Ecto neural progenitor cell (in vitro differentiated cells): ENCODE results near the gene CTIF.
A peak's percentile ranks its signal among the peaks of the same experiment; 100 is the strongest.
"Not testable (repeated sequence)": the region's sequence is repeated elsewhere in the genome, so short reads cannot be mapped to it uniquely, and the experiment has no call there.

Experiments used
- DNase-seq: peaks from one replicate; pipeline ENCODE4 v3.0.0-alpha.2; 2018; ENCODE audit warnings: low spot score

The CTIF gene

DNA sequence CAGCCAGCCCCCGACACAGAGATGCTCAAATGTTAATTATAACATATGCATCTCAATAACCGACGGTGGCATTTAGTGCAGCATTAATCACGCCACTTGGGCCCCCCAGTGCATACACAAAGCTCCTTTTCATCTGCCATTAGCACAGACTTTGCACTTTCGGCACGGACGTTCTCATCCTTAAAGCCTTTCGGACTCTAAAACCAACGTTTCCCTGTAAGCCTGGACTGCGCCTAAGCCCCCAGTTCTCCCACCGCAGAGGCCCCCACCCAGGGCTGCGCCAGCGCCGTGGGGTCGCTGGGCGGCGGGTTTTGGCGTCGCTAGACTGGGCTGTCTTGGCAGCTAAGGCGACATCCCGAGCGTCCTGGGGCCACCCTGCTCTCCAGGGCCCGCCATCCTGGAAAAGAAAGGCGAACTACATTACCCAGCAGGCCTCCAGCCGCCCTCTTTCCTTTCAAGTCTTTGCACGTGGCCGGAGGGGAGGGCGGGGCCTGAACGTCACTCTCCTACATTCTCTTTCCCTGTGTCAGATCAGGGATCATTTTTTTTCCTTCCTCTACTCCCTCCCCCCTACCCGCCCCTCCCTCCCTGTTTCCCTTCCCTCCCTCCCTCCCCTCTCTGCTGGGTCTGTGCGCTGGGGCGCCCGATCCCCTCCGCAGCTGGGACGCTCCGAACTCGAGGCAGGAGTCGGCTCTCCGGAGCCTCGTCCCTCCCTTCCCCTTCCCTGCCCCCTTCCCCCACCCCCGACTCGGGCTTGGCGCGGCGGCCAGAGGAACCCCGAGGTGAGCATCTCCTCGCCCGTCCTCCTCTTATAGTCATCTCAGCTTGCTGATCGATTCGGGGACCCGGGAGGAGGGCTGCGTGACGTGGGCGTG, at the start of gene CTIF:
Gene CTIF (plus strand): TSS at position 501 of the 875 bp plus-strand sequence. CDS start 80,535 bp downstream, outside the sequence.
- peak; percentile 96 for DNase-seq

- DNase-seq, result no peak
Measured at GRCh38 chr18:48490641-48491293, 48.1 kb upstream of the CTIF start.

GRCh38 chr18:48492880-48493279, 46.0 kb upstream of the CTIF start:
- no peak for DNase-seq

- no peak for DNase-seq
Measured at GRCh38 chr18:48493434-48494230, 45.2 kb upstream of the CTIF start.

GRCh38 chr18:48497863-48498262, 41.0 kb upstream of the CTIF start:
- DNase-seq, result no peak

DNA sequence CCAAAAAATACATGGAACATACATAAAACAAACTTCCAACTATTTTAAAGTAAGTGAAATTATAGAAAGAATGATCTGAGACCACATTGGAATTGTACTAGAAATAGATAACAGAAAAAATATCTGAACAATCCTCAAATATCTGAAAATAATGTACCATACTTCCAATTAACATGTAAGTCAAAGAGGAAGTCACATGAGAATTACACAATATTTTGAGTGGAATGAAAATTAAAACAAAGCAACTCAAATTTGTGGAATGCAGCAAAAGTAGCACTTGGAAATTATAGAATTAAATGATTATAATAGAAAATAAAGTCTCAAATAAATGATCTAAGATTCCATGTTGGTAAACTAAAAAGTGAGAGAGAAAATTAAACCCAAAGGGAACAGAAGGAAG, 38.3 kb upstream of the CTIF start:
- no peak for DNase-seq

- DNase-seq, result no peak
Measured at GRCh38 chr18:48502906-48503305, 35.9 kb upstream of the CTIF start.

DNA sequence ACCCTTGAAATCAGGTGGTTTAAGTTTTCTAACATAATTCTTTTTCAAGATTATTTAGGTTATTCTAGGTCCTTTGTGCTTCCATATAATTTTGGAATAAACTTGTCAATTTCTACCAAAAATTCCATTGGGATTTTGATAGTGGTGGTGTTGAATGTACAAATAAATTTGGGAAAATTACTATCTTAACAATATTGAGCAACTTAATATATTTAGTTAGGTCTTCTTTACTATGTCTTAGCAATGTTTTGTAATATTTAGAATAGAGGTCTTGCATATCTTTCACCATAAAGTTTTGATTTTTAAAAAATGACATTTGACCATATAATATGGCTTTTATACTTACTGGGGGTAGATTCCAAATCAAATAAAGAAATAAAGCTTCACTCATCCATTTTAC, 34.0 kb upstream of the CTIF start:
- DNase-seq, result no peak

GRCh38 chr18:48506983-48507568, 31.8 kb upstream of the CTIF start:
- not testable (repeated sequence) for DNase-seq

- not testable (repeated sequence) for DNase-seq
Measured at GRCh38 chr18:48512498-48512897, 26.3 kb upstream of the CTIF start.

DNA sequence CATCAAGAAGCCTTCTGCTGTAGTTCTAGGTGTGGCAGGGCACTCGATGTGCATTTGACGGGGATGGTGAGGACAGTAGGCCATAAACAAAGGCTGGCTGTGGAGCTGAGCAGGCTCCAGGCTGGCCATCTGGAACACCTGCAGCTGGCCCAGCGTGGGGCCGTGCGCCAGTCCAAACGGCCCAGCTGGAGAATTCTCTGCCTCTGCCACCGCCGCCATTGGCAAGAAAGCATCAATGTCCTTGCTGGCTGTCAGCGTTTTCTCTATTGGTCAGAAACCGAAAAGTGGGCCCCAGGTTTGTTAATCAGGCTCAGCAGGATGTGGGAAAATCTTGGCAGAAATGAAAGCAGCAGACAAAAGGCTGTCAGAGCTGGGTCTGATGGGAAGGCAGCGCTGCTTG, 24.0 kb upstream of the CTIF start:
- no peak for DNase-seq

DNA sequence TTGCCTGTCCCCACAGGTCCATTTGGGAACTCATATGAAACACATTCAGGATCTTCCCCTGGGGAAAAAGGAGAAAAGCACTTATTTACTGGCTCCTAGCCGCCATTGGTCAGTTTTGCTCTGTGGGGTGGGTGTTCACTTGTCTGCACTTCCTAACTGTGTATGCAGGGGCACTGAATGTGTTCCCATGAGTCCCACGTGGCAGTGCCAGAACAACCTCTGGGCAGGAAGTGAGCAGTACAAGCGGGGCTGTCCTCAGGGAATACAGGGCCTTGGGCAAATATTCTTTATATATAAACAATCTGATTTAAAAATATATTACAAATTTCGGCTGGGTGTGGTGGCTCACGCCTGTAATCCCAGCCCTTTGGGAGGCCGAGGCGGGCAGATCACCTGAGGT, 21.8 kb upstream of the CTIF start:
- no peak for DNase-seq

- no peak for DNase-seq
Measured at GRCh38 chr18:48519431-48520100, 19.3 kb upstream of the CTIF start.

- DNase-seq, result no peak
Measured at GRCh38 chr18:48521723-48522122, 17.1 kb upstream of the CTIF start.

DNA sequence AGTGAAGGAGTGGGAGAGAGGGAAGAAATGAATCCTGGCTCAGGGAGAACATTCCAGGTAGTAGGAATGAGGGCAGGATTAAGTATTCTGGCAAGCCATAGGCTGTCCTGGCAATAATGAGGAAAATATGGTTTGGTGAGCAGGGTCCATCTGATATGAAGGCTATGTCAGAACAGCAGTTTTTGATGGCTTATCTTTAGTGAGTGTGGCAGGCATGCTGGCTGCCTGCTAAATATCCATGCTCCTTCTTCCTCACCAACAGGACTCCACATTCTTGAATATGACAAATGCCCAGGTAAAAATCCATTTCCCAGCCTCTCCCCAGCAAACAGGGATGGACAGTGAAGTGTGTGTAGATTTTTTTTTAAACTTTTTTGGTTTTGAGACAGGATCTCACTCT, 13.2 kb upstream of the CTIF start:
- DNase-seq, result no peak

DNA sequence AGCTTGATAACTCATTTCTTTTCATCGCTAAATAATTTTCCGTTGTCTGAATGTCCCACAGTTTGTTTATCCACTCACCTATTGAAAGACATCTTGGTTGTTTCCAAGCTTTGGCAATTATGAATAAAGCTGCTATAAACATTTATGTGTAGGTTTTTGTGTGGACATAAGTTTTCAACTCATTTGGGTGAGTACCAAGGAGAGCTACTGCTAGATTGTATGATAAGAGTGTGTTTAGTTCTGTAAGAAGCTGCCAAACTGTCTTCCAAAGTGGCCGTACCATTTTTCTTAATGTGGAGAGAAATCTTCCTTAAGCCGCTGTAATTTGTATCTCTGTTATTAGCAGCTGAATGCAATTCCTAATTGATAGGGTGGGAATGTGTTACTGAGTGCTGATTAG, 11.4 kb upstream of the CTIF start:
- DNase-seq, result no peak

DNA sequence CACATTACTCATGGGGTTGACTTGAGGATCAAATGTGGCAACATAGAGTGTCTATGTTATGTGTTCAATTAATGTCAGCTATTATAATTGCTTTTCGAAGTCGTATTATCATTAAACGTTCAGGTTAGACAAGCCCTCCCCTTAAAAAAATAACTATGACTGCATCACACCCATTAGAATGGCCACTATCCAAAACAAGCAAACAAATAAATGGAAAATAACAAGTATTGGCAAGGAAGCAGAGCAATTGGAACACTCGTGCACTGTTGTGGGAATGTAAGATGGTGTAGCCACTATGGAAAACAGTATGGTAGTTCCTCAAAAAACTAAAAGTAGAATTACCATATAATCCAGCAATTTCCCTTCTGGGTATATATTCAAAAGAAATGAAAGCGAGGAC, 10.0 kb upstream of the CTIF start:
- no peak for DNase-seq

DNA sequence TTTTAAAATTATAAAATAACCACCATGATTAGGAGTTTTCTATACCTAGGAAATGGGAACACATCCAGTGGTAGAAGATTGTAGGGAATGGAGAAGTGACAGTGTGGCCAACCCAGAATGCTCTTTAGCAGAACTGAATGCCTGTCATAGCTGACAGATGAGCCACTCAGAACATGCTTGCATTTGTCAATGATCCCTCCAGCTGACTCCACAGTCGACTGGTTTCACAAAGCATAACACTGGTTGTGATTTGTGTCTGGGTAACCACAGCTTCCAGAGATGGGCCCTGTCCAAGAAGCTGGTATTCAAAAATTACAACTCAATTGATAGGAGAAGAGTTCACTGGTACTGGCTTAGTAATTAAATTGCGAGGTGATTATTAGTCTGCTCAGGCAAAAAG, 9.0 kb upstream of the CTIF start:
- no peak for DNase-seq

GRCh38 chr18:48530399-48531081, 8.3 kb upstream of the CTIF start:
- DNase-seq, result no peak

DNA sequence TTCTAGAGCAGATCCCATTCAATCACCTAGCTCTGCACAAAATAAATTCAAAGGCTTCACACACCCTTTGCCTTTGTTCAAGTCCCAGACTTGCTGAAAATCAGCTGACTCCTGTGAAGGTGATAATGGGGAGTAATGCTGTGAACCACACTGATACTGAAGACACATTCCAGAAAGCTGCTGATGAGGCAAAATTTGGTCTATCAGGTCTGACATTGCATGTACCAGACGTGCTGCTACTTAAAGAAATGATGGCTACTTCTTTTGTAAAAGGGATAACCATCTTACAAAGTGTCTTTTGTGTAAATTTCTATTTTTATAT, 7.8 kb upstream of the CTIF start:
- no peak for DNase-seq

- no peak for DNase-seq
Measured at GRCh38 chr18:48531908-48532307, 6.9 kb upstream of the CTIF start.
